Trophoblast cell (in vitro differentiated cells and primary cell): ENCODE measurements around the gene SNX27.
"Not testable (repeated sequence)": the region's sequence is repeated elsewhere in the genome, so short reads cannot be mapped to it uniquely, and the experiment has no call there.

Experiments
- DNase-seq, 2 donors: peaks; one replicate each; pipeline ENCODE4 v3.0.0-alpha.2; 2016
- H2AFZ ChIP-seq: 2 replicates; pipeline ENCODE4 v1.6.1; 2013; ENCODE audit warnings: low read length, moderate library complexity, mild to moderate bottlenecking; ENCODE audit not compliant: insufficient read depth, poor library complexity
- H2AK5ac ChIP-seq: 2 replicates; pipeline ENCODE4 v1.6.1; 2013; ENCODE audit warnings: mild to moderate bottlenecking, low read length
- H2BK120ac ChIP-seq: 2 replicates; pipeline ENCODE4 v1.6.1; 2013; ENCODE audit warnings: low read length, mild to moderate bottlenecking, moderate library complexity; ENCODE audit not compliant: insufficient read depth, poor library complexity
- H2BK12ac ChIP-seq: 2 replicates; pipeline ENCODE4 v1.6.1; 2013; ENCODE audit warnings: mild to moderate bottlenecking, low read length, moderate library complexity
- H2BK5ac ChIP-seq: 2 replicates; pipeline ENCODE4 v1.6.1; 2013; ENCODE audit warnings: low read length, low read depth, moderate library complexity, mild to moderate bottlenecking; ENCODE audit not compliant: poor library complexity
- H3K14ac ChIP-seq: 2 replicates; pipeline ENCODE4 v1.6.1; 2013; ENCODE audit warnings: mild to moderate bottlenecking, low read length
- H3K18ac ChIP-seq: 2 replicates; pipeline ENCODE4 v1.6.1; 2013; ENCODE audit warnings: mild to moderate bottlenecking, low read length
- H3K23ac ChIP-seq: 2 replicates; pipeline ENCODE4 v1.6.1; 2013; ENCODE audit warnings: low read length
- H3K27ac ChIP-seq: 2 replicates; pipeline ENCODE4 v1.5.1; 2013; ENCODE audit warnings: low read depth, mild to moderate bottlenecking, inconsistent platforms, low read length, moderate library complexity
- H3K27me3 ChIP-seq: 2 replicates; pipeline ENCODE4 v1.6.1; 2013; ENCODE audit warnings: inconsistent platforms, mild to moderate bottlenecking, low read length, moderate library complexity; ENCODE audit not compliant: insufficient read depth
- H3K36me3 ChIP-seq, 2 experiments: 1 replicate in 1 of 2; 2 replicates in 1 of 2; pipeline ENCODE4 v1.6.1; 2013; ENCODE audit warnings: low read length in 2 of 2, mild to moderate bottlenecking in 2 of 2, moderate library complexity in 1 of 2; ENCODE audit not compliant: insufficient read depth in 2 of 2, control insufficient read depth in 1 of 2
- H3K4ac ChIP-seq: 2 replicates; pipeline ENCODE4 v1.6.1; 2013; ENCODE audit warnings: low read depth, mild to moderate bottlenecking, low read length, moderate library complexity
- H3K4me1 ChIP-seq, 2 experiments: 1 replicate in 1 of 2; 2 replicates in 1 of 2; pipeline ENCODE4 v1.6.1; 2013; ENCODE audit warnings: low read length in 2 of 2, mild to moderate bottlenecking in 2 of 2, moderate library complexity in 1 of 2; ENCODE audit not compliant: insufficient read depth in 2 of 2, control insufficient read depth in 1 of 2
- H3K4me2 ChIP-seq: 2 replicates; pipeline ENCODE4 v1.6.1; 2013; ENCODE audit warnings: inconsistent platforms, mild to moderate bottlenecking, low read length, moderate library complexity
- H3K4me3 ChIP-seq: 2 replicates; pipeline ENCODE4 v1.5.1; 2013; ENCODE audit warnings: mild to moderate bottlenecking, low read depth, low read length, inconsistent platforms
- H3K79me1 ChIP-seq: one replicate; pipeline ENCODE4 v1.6.1; 2013; ENCODE audit warnings: low read length
- H3K79me2 ChIP-seq: 2 replicates; pipeline ENCODE4 v1.6.1; 2013; ENCODE audit warnings: low read length, mild to moderate bottlenecking; ENCODE audit not compliant: control insufficient read depth, insufficient read depth, poor library complexity
- H3K9ac ChIP-seq: 2 replicates; pipeline ENCODE4 v1.6.1; 2013; ENCODE audit warnings: mild to moderate bottlenecking, low read length
- H3K9me3 ChIP-seq: 2 replicates; pipeline ENCODE4 v1.6.1; 2013; ENCODE audit warnings: low read depth, mild to moderate bottlenecking, control low read depth, inconsistent platforms, low read length; ENCODE audit not compliant: insufficient read depth
- H4K12ac ChIP-seq: 2 replicates; pipeline ENCODE4 v1.6.1; 2013; ENCODE audit warnings: low read depth, mild to moderate bottlenecking, low read length, moderate library complexity
- H4K8ac ChIP-seq: 2 replicates; pipeline ENCODE4 v1.6.1; 2013; ENCODE audit warnings: low read depth, mild to moderate bottlenecking, low read length, moderate library complexity
- H4K91ac ChIP-seq: one replicate; pipeline ENCODE4 v1.6.1; 2013; ENCODE audit warnings: low read depth, mild to moderate bottlenecking, low read length, moderate library complexity
- WGBS: extraction: QIAGEN DNeasy Blood & Tissue Kit; methylation state at CpG from one replicate; pipeline ENCODE4 v1.1.7; 2013; ENCODE audit warnings: missing lambda C conversion rate; ENCODE audit not compliant: insufficient read length, insufficient coverage; ENCODE audit errors: extremely low coverage; 5-methylcytosine and 5-hydroxymethylcytosine counted together

Gene SNX27

DNA sequence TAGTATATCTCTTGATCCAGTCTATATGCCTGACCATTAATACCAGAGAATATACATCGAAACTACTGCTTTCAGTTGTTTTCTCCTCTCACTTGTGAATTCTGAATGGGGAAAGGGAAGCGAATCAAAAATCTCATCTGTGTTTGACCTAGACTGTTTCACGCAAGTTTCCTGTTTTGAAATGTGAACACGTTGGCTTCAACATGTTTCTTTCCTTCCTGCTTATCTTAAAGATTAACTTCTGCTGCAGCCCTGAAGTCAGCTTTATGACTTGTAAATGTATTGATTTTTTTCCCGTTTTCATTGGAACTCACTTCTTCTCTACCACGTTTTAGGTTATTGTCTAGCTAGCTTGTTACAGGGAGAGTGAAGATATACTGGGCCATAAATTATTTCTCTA lies 49.9 kb downstream of the SNX27 start:
- Histone ChIP-seq H3K9ac (no peak overlapping the region), H3K79me2 (no peaks in the 10 kb centered on the region)
- WGBS = no CpG with 5 or more reads among the region's 6 CpGs

DNA sequence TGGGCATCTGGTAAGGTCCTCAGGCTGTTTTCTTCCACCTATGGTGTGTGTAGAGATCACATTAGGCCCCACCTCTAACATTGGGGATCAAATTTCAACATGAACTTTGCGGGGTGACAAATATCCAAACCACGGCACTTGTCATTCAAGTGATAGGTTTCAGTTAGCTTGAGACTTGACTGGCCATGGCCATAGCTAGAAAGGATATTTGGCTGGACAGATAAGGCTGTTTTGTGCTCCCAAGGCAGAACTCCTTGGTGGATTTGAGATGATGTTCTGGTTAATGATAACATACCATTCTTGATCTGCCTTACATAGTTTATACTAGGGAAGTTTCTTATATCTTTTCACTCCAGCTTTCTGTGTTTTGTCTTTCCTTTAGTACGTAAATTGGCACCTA lies 56.2 kb downstream of the SNX27 start:
- Histone ChIP-seq H3K18ac (no peak overlapping the region), H2BK5ac (no peak overlapping the region), H2AK5ac (no peak overlapping the region), H3K36me3 (peaks cover 2 to 6% of the 10 kb centered on the region in 2 experiments), H3K79me1 (no peaks in the 10 kb centered on the region), H3K27ac (no peak overlapping the region), H3K4ac (no peak overlapping the region), H3K9ac (peak overlapping the region; percentile 69), H2AFZ (no peak overlapping the region), H3K27me3 (no peaks in the 10 kb centered on the region), H3K23ac (no peak overlapping the region), H3K9me3 (no peaks in the 10 kb centered on the region), H2BK12ac (no peak overlapping the region), H3K14ac (no peak overlapping the region), H3K4me2 (no peak overlapping the region), H4K12ac (no peak overlapping the region), H3K4me3 (no peak overlapping the region), H2BK120ac (no peak overlapping the region), H3K79me2 (no peaks in the 10 kb centered on the region), H4K8ac (no peak overlapping the region), H4K91ac (no peak overlapping the region), H3K4me1 (no peaks in the 10 kb centered on the region)
- no CpG with 5 or more reads among the region's 3 CpGs for WGBS
- DNase-seq = no peak

More for the DNA sequence above, 49.9 kb downstream of the SNX27 start:
- no peak overlapping the region for H3K4ac ChIP-seq
- no peak overlapping the region for H4K12ac ChIP-seq
- H2BK120ac ChIP-seq = no peak overlapping the region
- no peak overlapping the region for H2AK5ac ChIP-seq
- no peak overlapping the region for H4K91ac ChIP-seq
- H3K27ac ChIP-seq = no peak overlapping the region
- no peak overlapping the region for H4K8ac ChIP-seq
- no peak overlapping the region for H2BK12ac ChIP-seq
- H3K4me2 ChIP-seq = no peak overlapping the region
- H3K9me3 ChIP-seq = no peaks in the 10 kb centered on the region
- H3K27me3 ChIP-seq = no peaks in the 10 kb centered on the region
- H2AFZ ChIP-seq = no peak overlapping the region
- peaks cover 8 to 11% of the 10 kb centered on the region in 2 experiments for H3K36me3 ChIP-seq
- no peaks in the 10 kb centered on the region for H3K79me1 ChIP-seq
- no peak overlapping the region for H3K23ac ChIP-seq
- no peak overlapping the region for H3K18ac ChIP-seq
- H2BK5ac ChIP-seq = no peak overlapping the region
- H3K4me1 ChIP-seq = no peaks in the 10 kb centered on the region
- H3K14ac ChIP-seq = no peak overlapping the region
- DNase-seq = no peak
- no peak overlapping the region for H3K4me3 ChIP-seq

DNA sequence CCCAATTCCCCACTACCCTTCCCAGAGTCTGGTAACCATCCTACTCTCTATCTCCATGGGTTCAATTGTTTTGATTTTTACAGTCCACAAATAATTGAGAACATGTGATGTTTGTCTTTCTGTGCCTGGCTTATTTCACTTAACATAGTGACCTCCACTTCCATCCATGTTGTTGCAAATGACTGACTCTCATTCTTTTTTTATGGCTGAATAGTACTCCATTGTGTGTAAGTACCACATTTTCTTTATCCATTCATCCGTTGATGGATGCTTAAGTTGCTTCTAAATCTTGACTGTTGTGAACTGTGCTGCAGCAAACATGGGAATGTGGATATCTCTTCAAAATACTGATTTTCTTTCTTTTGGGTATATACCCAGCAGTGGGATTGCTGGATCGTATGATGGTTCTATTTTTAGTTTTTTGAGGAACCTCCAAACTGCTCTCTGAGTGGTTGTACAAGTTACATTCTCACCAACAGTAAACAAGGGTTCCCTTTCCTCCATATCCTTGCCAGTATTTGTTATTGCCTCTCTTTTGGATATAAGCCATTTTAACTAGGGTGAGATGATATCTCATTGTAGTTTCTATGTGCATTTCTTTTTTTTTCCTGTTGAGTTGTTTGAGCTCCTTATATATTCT lies 58.3 kb downstream of the SNX27 start:
- not testable (repeated sequence) for H3K23ac ChIP-seq, DNase-seq, H2BK5ac ChIP-seq, H3K9ac ChIP-seq, H3K27me3 ChIP-seq, H2AFZ ChIP-seq, H3K79me1 ChIP-seq, H3K9me3 ChIP-seq, H3K36me3 ChIP-seq, H3K18ac ChIP-seq, H3K79me2 ChIP-seq, H2AK5ac ChIP-seq, H4K8ac ChIP-seq, H3K14ac ChIP-seq, H4K12ac ChIP-seq, H4K91ac ChIP-seq, H3K27ac ChIP-seq, H3K4me2 ChIP-seq, H2BK12ac ChIP-seq, H3K4me1 ChIP-seq, H3K4me3 ChIP-seq, H3K4ac ChIP-seq, H2BK120ac ChIP-seq
- WGBS = no CpG with 5 or more reads among the region's 2 CpGs

DNA sequence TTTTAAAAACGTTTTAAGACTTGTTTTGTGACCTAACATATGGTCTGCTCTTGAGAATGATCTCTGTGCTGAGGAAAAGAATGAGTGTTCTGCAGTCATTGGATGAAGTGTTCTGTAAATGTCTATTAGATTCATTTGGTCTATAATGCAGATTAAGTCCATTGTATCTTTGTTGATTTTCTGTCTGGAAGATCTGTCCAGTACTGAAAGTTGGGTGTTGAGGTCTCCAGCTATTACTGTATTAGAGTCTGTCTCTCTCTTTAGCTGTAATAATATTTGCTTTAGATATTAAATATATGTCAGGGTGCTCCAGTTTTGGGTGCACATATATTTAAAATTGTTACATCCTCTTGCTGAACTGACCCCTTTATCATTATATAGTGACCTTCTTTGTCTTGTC lies 61.6 kb downstream of the SNX27 start:
- Histone ChIP-seq H3K9me3 (no peaks in the 10 kb centered on the region), H3K36me3 (peaks cover 3 to 5% of the 10 kb centered on the region in 2 experiments), H2BK120ac (no peak overlapping the region), H2AFZ (no peak overlapping the region), H3K23ac (no peak overlapping the region), H2AK5ac (no peak overlapping the region), H3K9ac (no peak overlapping the region), H3K4me2 (no peak overlapping the region), H4K8ac (no peak overlapping the region), H4K12ac (no peak overlapping the region), H3K18ac (no peak overlapping the region), H3K4me3 (no peak overlapping the region), H2BK5ac (no peak overlapping the region), H2BK12ac (no peak overlapping the region), H3K14ac (no peak overlapping the region), H3K4me1 (no peaks in the 10 kb centered on the region), H3K79me1 (no peaks in the 10 kb centered on the region), H3K27ac (no peak overlapping the region), H4K91ac (no peak overlapping the region), H3K79me2 (no peaks in the 10 kb centered on the region), H3K27me3 (no peaks in the 10 kb centered on the region), H3K4ac (no peak overlapping the region)
- DNase-seq = no peak
- no CpG with 5 or more reads among the region's 1 CpG for WGBS
